SK-N-MC (cell line): Measurements from ENCODE around the gene ZNF282.

ENCODE experiments used
- EZH2 ChIP-seq: fragments of 200-600 bp; sonication (generic); IDR thresholded peaks from one replicate; pipeline ENCODE4 v1.6.1; 2017; ENCODE audit warnings: antibody characterized with exemption
- FOXP2 ChIP-seq: optimal IDR thresholded peaks from 2 replicates; pipeline ENCODE3; 2011; ENCODE audit warnings: mild to moderate bottlenecking, moderate library complexity; ENCODE audit not compliant: insufficient read depth; ENCODE audit errors: extremely low read length, control extremely low read depth
- POLR2AphosphoS5 ChIP-seq: IDR thresholded peaks from 2 replicates; pipeline ENCODE4 v1.6.1; 2012; ENCODE audit warnings: mild to moderate bottlenecking, low read depth, low read length, borderline replicate concordance

GRCh38 chr7:149171892-149172533 lies 23.3 kb upstream of the ZNF282 start:
- TF ChIP-seq POLR2AphosphoS5 (no peak), EZH2 (no peak), FOXP2 (no peak)
